Activated T-helper 1 cell treated with anti-CD3 and anti-CD28 coated beads, Interleukin-12 subunit alpha, Interleukin-12 subunit beta, Interleukin-2, Interleukin-4 antibody, amounts not matched to agents 30 ng/mL and 10 ng/mL and 1 ng/mL, durations not matched to agents 14 hours and 24 hours and 36 hours (primary cell): ENCODE measurements around the gene CIBAR2. TPM values are rescaled to one million over a fixed set of nuclear protein-coding genes. Genes with fewer than 3 reads are reported as not detected.

Experiments used
- DNase-seq: peaks from one replicate; pipeline ENCODE4 v3.0.0; 2021; ENCODE audit warnings: low spot score
- H3K27ac Mint-ChIP-seq: one replicate; pipeline ENCODE4 v1.8.0; 2021; ENCODE audit warnings: mild to moderate bottlenecking, mixed read lengths
- H3K27me3 Mint-ChIP-seq: one replicate; pipeline ENCODE4 v1.8.0; 2022; ENCODE audit warnings: mild to moderate bottlenecking, moderate library complexity, mixed read lengths; ENCODE audit not compliant: insufficient read depth
- H3K36me3 Mint-ChIP-seq: one replicate; pipeline ENCODE4 v1.8.0; 2021; ENCODE audit warnings: low read depth, mixed read lengths
- H3K4me1 Mint-ChIP-seq: one replicate; pipeline ENCODE4 v1.8.0; 2021; ENCODE audit warnings: low read depth, mixed read lengths
- H3K4me3 Mint-ChIP-seq: one replicate; pipeline ENCODE4 v1.8.0; 2021; ENCODE audit warnings: mild to moderate bottlenecking, moderate library complexity, mixed read lengths
- H3K9me3 Mint-ChIP-seq: one replicate; pipeline ENCODE4 v1.8.0; 2021; ENCODE audit warnings: mixed read lengths
- intact Hi-C: fragments of 100-400 bp; cut with micrococcal nuclease; formaldehyde crosslinking; loops from one replicate; pipeline ENCODE4 v1.15.1; 2024
- total RNA-seq: library from RNA; stranded (reverse); gene quantifications from 2 replicates; pipeline ENCODE4 v1.2.3, GENCODE V29; 2022

CIBAR2 gene
- total RNA-seq, 1 donor from 2014 or later, result not detected

GRCh38 chr16:85114909-85115567 lies 2.8 kb upstream of the CIBAR2 start:
- Mint-ChIP-seq H3K9me3 (no peaks in the 10 kb centered on the region), H3K4me1 (peaks cover 7% of the 10 kb centered on the region), H3K27ac (peak overlapping the region; percentile 70), H3K36me3 (no peaks in the 10 kb centered on the region), H3K4me3 (peak overlapping the region; percentile 60), H3K27me3 (peaks cover 1% of the 10 kb centered on the region)
- DNase-seq, result peak; percentile 68
- intact Hi-C loops, result loop anchor here (1.0 to 10.0 kb wide), 5 partner anchors 11 to 500 kb away; partner anchors contain the start of gene GSE1

DNA sequence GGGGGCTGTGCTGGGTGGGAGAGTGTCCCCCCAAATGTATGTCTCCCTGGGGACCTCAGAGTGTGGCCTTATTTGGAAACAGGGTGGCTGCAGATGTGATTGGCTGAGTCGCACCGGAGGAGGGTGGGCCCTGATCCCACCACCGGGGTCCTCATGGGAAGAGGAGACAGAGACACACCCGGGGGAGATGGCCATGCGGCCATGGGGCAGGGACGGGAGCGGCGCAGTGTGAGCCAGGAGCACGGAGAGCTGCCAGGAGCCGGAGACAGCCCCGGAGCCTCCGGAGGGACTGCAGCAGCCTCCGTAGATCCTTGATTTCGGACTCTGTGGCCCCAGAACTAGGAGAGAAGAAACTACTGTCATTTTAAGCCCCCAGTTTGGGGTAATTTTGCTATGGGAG lies 1.6 kb upstream of the CIBAR2 start:
- DNase-seq, result no peak
- peaks cover 7% of the 10 kb centered on the region for H3K4me1 Mint-ChIP-seq
- peaks cover 1% of the 10 kb centered on the region for H3K27me3 Mint-ChIP-seq
- intact Hi-C loops, result loop anchor here (2.0 to 10.0 kb wide), 2 partner anchors 131 to 501 kb away; partner anchors contain the start of gene GSE1
- H3K4me3 Mint-ChIP-seq, result no peak overlapping the region
- no peaks in the 10 kb centered on the region for H3K9me3 Mint-ChIP-seq
- H3K27ac Mint-ChIP-seq, result no peak overlapping the region
- H3K36me3 Mint-ChIP-seq, result no peaks in the 10 kb centered on the region

DNA sequence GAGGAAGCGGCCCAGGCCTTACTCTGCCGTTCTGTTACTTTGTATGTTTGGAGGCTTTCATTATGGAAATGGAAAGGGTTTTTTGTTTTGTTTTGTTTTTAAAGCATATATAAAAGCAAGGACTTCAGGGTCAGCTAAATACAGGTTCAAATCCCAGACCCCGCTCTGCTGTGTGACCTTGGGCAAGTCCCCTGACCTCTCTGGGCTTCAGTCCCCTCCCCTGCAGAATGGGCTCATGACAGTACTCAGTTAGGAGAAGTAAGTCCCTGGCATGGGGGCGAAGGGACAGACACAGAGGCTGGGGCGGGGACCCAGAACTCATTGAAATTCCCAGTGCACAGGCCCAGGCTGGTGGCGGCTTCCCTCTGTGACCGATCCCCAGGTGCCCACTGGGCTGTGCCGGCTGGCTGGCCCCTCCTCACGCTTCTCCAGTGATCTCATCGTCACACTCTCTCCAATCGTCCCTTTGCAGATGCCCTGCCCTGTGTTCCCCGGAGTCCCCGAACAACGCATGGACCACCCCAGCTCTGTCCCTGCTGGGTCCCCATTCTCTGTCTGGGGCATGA lies 979 bp upstream of the CIBAR2 start:
- Mint-ChIP-seq H3K27ac (no peak overlapping the region), H3K4me3 (no peak overlapping the region), H3K36me3 (no peaks in the 10 kb centered on the region), H3K4me1 (peaks cover 7% of the 10 kb centered on the region), H3K27me3 (peaks cover 1% of the 10 kb centered on the region), H3K9me3 (no peaks in the 10 kb centered on the region)
- DNase-seq, result no peak
- intact Hi-C loops, result loop anchor here (10.0 kb wide), 1 partner anchor 502 kb away; the partner anchor contains the start of gene GSE1

GRCh38 chr16:85111184-85111583 lies 1.1 kb downstream of the CIBAR2 start:
- Mint-ChIP-seq H3K4me1 (peaks cover 7% of the 10 kb centered on the region), H3K9me3 (no peaks in the 10 kb centered on the region), H3K4me3 (no peak overlapping the region), H3K27me3 (peaks cover 3% of the 10 kb centered on the region), H3K27ac (no peak overlapping the region), H3K36me3 (no peaks in the 10 kb centered on the region)
- DNase-seq, result no peak
- intact Hi-C loops, result loop anchor here (10.0 kb wide), 1 partner anchor 504 kb away; the partner anchor contains the start of gene GSE1

DNA sequence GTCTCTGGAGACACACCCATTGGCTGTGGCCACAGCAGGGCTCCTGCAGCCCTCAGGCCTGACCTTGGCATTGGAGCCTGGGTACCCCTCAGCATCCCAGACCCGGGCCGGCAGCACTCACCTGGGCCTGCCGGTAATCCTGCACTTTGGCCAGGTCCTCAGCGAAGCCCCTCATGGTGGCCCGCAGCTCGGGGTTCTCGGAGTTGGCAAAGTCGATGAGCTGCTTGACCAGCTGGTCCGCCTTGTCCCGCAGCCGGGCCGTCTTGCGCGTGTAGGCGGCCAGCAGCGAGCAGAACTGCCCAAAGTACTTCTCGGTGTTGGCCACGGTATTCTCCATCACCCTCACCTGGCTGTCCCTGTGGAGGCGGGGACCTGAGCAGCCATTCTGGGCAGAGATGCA lies 2.2 kb downstream of the CIBAR2 start:
- no peaks in the 10 kb centered on the region for H3K9me3 Mint-ChIP-seq
- H3K36me3 Mint-ChIP-seq, result no peaks in the 10 kb centered on the region
- intact Hi-C loops, result loop anchor here (10.0 kb wide), 1 partner anchor 505 kb away; the partner anchor contains the start of gene GSE1
- peaks cover 3% of the 10 kb centered on the region for H3K27me3 Mint-ChIP-seq
- no peak overlapping the region for H3K27ac Mint-ChIP-seq
- H3K4me3 Mint-ChIP-seq, result no peak overlapping the region
- DNase-seq, result no peak
- H3K4me1 Mint-ChIP-seq, result peaks cover 8% of the 10 kb centered on the region

DNA sequence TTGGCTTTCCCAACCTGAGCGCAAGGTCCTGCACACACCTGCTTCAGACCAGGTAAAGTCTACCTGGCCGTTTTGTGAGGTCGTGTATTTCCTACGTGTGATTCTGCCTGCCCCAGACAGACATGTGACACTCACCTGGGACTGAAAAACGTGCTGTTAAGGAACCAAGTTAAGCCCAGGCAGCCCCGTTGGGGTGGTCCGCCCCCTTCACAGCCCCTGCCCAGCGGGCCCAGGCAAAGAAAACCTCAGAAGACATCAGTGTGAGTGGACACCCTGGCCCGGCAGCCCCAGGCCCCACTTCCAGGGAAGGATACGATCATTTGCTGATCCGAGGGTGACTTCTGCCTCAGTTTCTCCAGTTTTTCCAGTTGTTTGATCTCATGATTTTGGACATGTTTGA lies 4.7 kb downstream of the CIBAR2 start:
- Mint-ChIP-seq H3K4me1 (peaks cover 16% of the 10 kb centered on the region), H3K27ac (no peak overlapping the region), H3K4me3 (no peak overlapping the region), H3K27me3 (peaks cover 3% of the 10 kb centered on the region), H3K9me3 (no peaks in the 10 kb centered on the region), H3K36me3 (no peaks in the 10 kb centered on the region)
- no peak for DNase-seq
- intact Hi-C loops, result no loop called here

DNA sequence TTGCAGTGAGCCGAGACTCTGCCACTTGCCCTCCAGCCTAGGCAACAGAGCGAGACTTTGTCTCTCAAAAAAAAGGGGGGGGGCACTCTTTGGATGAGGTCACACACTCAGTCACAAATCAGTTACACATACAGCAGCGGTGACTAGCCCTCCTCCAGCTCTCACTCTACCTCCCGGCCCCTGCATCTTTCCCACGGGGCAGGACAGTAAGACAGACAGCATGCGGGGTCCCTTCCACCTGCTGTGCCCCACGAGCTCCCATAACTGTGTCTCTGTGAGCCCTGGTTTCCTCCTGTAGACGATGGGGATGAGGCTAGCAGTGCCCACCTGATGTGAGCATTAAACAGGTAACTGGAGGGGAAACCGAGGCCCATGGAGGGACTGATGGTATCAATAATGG lies 5.2 kb downstream of the CIBAR2 start:
- Mint-ChIP-seq H3K9me3 (no peaks in the 10 kb centered on the region), H3K4me1 (peaks cover 16% of the 10 kb centered on the region), H3K27ac (no peak overlapping the region), H3K36me3 (no peaks in the 10 kb centered on the region), H3K27me3 (peaks cover 3% of the 10 kb centered on the region), H3K4me3 (no peak overlapping the region)
- intact Hi-C loops, result no loop called here
- no peak for DNase-seq

GRCh38 chr16:85105475-85105874 lies 6.8 kb downstream of the CIBAR2 start:
- H3K27me3 Mint-ChIP-seq, result peaks cover 3% of the 10 kb centered on the region
- no peak for DNase-seq
- no peak overlapping the region for H3K27ac Mint-ChIP-seq
- intact Hi-C loops, result no loop called here
- no peak overlapping the region for H3K4me3 Mint-ChIP-seq
- no peaks in the 10 kb centered on the region for H3K9me3 Mint-ChIP-seq
- H3K4me1 Mint-ChIP-seq, result peaks cover 16% of the 10 kb centered on the region
- no peaks in the 10 kb centered on the region for H3K36me3 Mint-ChIP-seq

GRCh38 chr16:85104821-85105391 lies 7.4 kb downstream of the CIBAR2 start:
- Mint-ChIP-seq H3K36me3 (no peaks in the 10 kb centered on the region), H3K27ac (peak overlapping the region; percentile 83), H3K27me3 (peaks cover 3% of the 10 kb centered on the region), H3K4me3 (no peak overlapping the region), H3K9me3 (no peaks in the 10 kb centered on the region), H3K4me1 (peaks cover 16% of the 10 kb centered on the region)
- intact Hi-C loops, result no loop called here
- DNase-seq, result peak; percentile 14

- no peak overlapping the region for H3K27ac Mint-ChIP-seq
- H3K9me3 Mint-ChIP-seq, result no peaks in the 10 kb centered on the region
- intact Hi-C loops, result no loop called here
- H3K36me3 Mint-ChIP-seq, result no peaks in the 10 kb centered on the region
- no peak overlapping the region for H3K4me3 Mint-ChIP-seq
- peaks cover 16% of the 10 kb centered on the region for H3K4me1 Mint-ChIP-seq
- H3K27me3 Mint-ChIP-seq, result peaks cover 3% of the 10 kb centered on the region
- no peak for DNase-seq
Measured at GRCh38 chr16:85104147-85104546, 8.1 kb downstream of the CIBAR2 start.

- Mint-ChIP-seq H3K4me3 (no peak overlapping the region), H3K36me3 (no peaks in the 10 kb centered on the region), H3K27ac (no peak overlapping the region), H3K27me3 (peaks cover 3% of the 10 kb centered on the region), H3K4me1 (peaks cover 16% of the 10 kb centered on the region), H3K9me3 (no peaks in the 10 kb centered on the region)
- DNase-seq, result no peak
- intact Hi-C loops, result no loop called here
Measured at GRCh38 chr16:85103114-85104079, 8.9 kb downstream of the CIBAR2 start.

DNA sequence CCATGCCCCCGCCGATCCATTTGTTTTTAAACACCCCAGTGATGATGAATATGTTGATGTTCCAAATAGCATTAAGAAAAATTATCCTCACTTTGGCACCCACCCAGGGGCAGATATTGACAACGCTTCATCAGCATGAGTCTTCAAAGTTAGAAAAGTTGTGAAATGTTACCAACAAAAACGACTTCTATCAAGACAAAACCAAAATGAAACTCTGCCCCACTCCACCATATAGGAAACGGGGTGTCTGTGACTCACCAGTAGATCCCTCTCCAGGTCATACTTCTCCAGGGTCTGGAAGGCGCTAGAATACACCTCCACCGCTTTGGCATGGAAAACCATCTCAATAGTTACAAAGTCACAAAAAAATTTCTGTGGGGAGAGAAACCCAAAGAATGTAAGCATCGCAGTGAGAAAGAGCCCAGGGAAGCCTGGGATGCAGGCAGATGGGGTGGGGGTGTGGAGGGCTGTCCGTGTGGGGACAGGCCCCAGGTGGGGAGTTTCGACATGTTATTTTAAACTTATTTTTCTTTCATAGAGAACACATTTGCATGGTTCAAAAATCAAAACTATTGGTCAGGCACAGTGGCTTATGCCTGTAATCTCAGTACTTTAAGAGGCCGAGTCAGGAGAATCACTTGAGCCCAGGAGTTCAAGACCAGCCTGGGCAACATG lies 10.2 kb downstream of the CIBAR2 start:
- DNase-seq, result no peak
- Mint-ChIP-seq H3K27ac (no peak overlapping the region), H3K4me1 (peaks cover 16% of the 10 kb centered on the region), H3K4me3 (no peak overlapping the region), H3K9me3 (no peaks in the 10 kb centered on the region), H3K36me3 (no peaks in the 10 kb centered on the region), H3K27me3 (peaks cover 3% of the 10 kb centered on the region)
- intact Hi-C loops, result no loop called here
